GM12878 (cell line): ENCODE measurements around the gene ROPN1B.
"Not testable (repeated sequence)": the region's sequence is repeated elsewhere in the genome, so short reads cannot be mapped to it uniquely, and the experiment has no call there.

Source experiments
- ASH2L ChIP-seq: fragments of 300-600, 200-600 bp; sonication (generic); IDR thresholded peaks from 2 replicates; pipeline ENCODE4 v1.6.1; 2017; ENCODE audit warnings: low read depth, mild to moderate bottlenecking, borderline replicate concordance
- TF ChIP-seq, protein P1 (sequence below), 3 experiments: IDR thresholded peaks in 2 of 3; conservative IDR thresholded peaks in 1 of 3; 2 replicates each; pipeline ENCODE4 v1.5.1; 2011; ENCODE audit warnings: low read depth in 3 of 3, low read length in 3 of 3, mild to moderate bottlenecking in 3 of 3, control low read depth in 2 of 3, moderate library complexity in 2 of 3, inconsistent platforms in 1 of 3, mixed read lengths in 1 of 3; ENCODE audit not compliant: control insufficient read depth in 2 of 3, insufficient read depth in 1 of 3; ENCODE audit errors: extremely low read depth in 1 of 3

GRCh38 chr3:125984951-125985350, 16.0 kb downstream of the ROPN1B start:
- not testable (repeated sequence) for TF ChIP-seq ASH2L
- TF ChIP-seq, protein P1, sequence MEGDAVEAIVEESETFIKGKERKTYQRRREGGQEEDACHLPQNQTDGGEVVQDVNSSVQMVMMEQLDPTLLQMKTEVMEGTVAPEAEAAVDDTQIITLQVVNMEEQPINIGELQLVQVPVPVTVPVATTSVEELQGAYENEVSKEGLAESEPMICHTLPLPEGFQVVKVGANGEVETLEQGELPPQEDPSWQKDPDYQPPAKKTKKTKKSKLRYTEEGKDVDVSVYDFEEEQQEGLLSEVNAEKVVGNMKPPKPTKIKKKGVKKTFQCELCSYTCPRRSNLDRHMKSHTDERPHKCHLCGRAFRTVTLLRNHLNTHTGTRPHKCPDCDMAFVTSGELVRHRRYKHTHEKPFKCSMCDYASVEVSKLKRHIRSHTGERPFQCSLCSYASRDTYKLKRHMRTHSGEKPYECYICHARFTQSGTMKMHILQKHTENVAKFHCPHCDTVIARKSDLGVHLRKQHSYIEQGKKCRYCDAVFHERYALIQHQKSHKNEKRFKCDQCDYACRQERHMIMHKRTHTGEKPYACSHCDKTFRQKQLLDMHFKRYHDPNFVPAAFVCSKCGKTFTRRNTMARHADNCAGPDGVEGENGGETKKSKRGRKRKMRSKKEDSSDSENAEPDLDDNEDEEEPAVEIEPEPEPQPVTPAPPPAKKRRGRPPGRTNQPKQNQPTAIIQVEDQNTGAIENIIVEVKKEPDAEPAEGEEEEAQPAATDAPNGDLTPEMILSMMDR (IDR thresholded peaks at IDR 0.05 in 2 of 3, conservative IDR thresholded peaks at IDR 0.05 in 1 of 3; ENCODE audit: control insufficient read depth in 2 of 3, extremely low read depth in 1 of 3, insufficient read depth in 1 of 3, low read depth in 3 of 3, low read length in 3 of 3), result not testable (repeated sequence)
